Measurements from ENCODE around the gene CAMK2D.

The CAMK2D gene

GRCh38 chr4:113739197-113739596 is 22.3 kb downstream of the CAMK2D start:
- TF ChIP-seq CTCF (IDR thresholded peaks at IDR 0.05; ENCODE audit: insufficient read depth, low read depth, low read length, missing control alignments) = no peak

GRCh38 chr4:113738251-113738650 is 23.3 kb downstream of the CAMK2D start:
- DNase-seq (ENCODE audit: low read depth) = no peak
- no peak overlapping the region for H3K4me3 ChIP-seq (ENCODE audit: low read depth, low read length)
- no peak for TF ChIP-seq CTCF (IDR thresholded peaks at IDR 0.05; ENCODE audit: insufficient read depth, low read depth, low read length, missing control alignments)

More at GRCh38 chr4:113739197-113739596, 22.3 kb downstream of the CAMK2D start:
- DNase-seq (ENCODE audit: low read depth) = no peak
- no peak overlapping the region for H3K4me3 ChIP-seq (ENCODE audit: low read depth, low read length)

- no peak for DNase-seq (ENCODE audit: low read depth)
- no peak overlapping the region for H3K4me3 ChIP-seq (ENCODE audit: low read depth, low read length)
- no peak for TF ChIP-seq CTCF (IDR thresholded peaks at IDR 0.05; ENCODE audit: insufficient read depth, low read depth, low read length, missing control alignments)
Measured at GRCh38 chr4:113733685-113734084, 27.9 kb downstream of the CAMK2D start.

GRCh38 chr4:113732967-113733527 is 28.5 kb downstream of the CAMK2D start:
- TF ChIP-seq CTCF (IDR thresholded peaks at IDR 0.05; ENCODE audit: insufficient read depth, low read depth, low read length, missing control alignments) = no peak
- H3K4me3 ChIP-seq (ENCODE audit: low read depth, low read length) = no peak overlapping the region
- DNase-seq (ENCODE audit: low read depth) = no peak

GRCh38 chr4:113730467-113731216 is 30.9 kb downstream of the CAMK2D start:
- H3K4me3 ChIP-seq (ENCODE audit: low read depth, low read length) = no peak overlapping the region
- DNase-seq (ENCODE audit: low read depth) = no peak
- TF ChIP-seq CTCF (IDR thresholded peaks at IDR 0.05; ENCODE audit: insufficient read depth, low read depth, low read length, missing control alignments) = no peak

GRCh38 chr4:113727802-113728201 is 33.7 kb downstream of the CAMK2D start:
- DNase-seq (ENCODE audit: low read depth) = no peak
- H3K4me3 ChIP-seq (ENCODE audit: low read depth, low read length) = no peak overlapping the region
- TF ChIP-seq CTCF (IDR thresholded peaks at IDR 0.05; ENCODE audit: insufficient read depth, low read depth, low read length, missing control alignments) = no peak

Measured in GM12865 (cell line).